A673 (cell line): Measurements from ENCODE around the gene SPDYA. TPM values are rescaled to one million over a fixed set of nuclear protein-coding genes. Genes with fewer than 3 reads are reported as not detected.
A peak's percentile ranks its signal among the peaks of the same experiment; 100 is the strongest.

ENCODE experiments used
- Bru-seq: library from RNA; stranded (reverse); fragments of 400-500 nt; gene quantifications from one replicate; lab custom pipeline; 2021; lab: Mats Ljungman, UMichigan
- BruChase-seq, 2 experiments: library from RNA; stranded (reverse); fragments of 400-500 nt; gene quantifications; one replicate each; lab custom pipeline; 2021; lab: Mats Ljungman, UMichigan
- BruUV-seq: library from RNA; stranded (reverse); fragments of 400-500 nt; replicated peaks from 2 replicates; lab custom pipeline; 2021; lab: Mats Ljungman, UMichigan
- CTCF ChIA-PET: fragments of 300-600 bp; sonication (Branson Sonifier 250); formaldehyde crosslinking; loops from one replicate; lab custom pipeline; 2022; ENCODE audit warnings: antibody characterized with exemption; lab: Charles Lee
- POLR2A ChIA-PET: fragments of 300-600 bp; sonication (Branson Sonifier 250); formaldehyde crosslinking; loops from one replicate; lab custom pipeline; 2022; ENCODE audit warnings: antibody characterized with exemption; ENCODE audit not compliant: low non-redundant PET; lab: Charles Lee
- DNase-seq: peaks from one replicate; pipeline ENCODE4 v3.0.0-alpha.2; 2015; ENCODE audit warnings: low spot score
- H3K27ac ChIP-seq: fragments of 200-600 bp; sonication (generic); 2 replicates; pipeline ENCODE4 v1.5.1; 2016; ENCODE audit warnings: mixed run types, low read depth, mild to moderate bottlenecking, mixed read lengths, antibody characterized with exemption, low read length; ENCODE audit not compliant: poor library complexity, severe bottlenecking
- H3K27me3 ChIP-seq: fragments of 200-600 bp; sonication (generic); replicated peaks from 2 replicates; pipeline ENCODE4 v1.6.1; 2017; ENCODE audit warnings: mixed run types, low read depth, mild to moderate bottlenecking, mixed read lengths, antibody characterized with exemption, low read length; ENCODE audit not compliant: insufficient read depth, poor library complexity
- H3K36me3 ChIP-seq: fragments of 200-600 bp; sonication (generic); 2 replicates; pipeline ENCODE4 v1.6.1; 2016; ENCODE audit warnings: mixed run types, mild to moderate bottlenecking, mixed read lengths, antibody characterized with exemption, low read length; ENCODE audit not compliant: insufficient read depth, poor library complexity, severe bottlenecking
- H3K4me1 ChIP-seq: fragments of 200-600 bp; sonication (generic); 2 replicates; pipeline ENCODE4 v1.6.1; 2017; ENCODE audit warnings: mixed run types, mild to moderate bottlenecking, mixed read lengths, antibody characterized with exemption, low read length; ENCODE audit not compliant: insufficient read depth, poor library complexity, severe bottlenecking
- H3K4me3 ChIP-seq: fragments of 200-600 bp; sonication (generic); 2 replicates; pipeline ENCODE4 v1.5.1; 2016; ENCODE audit warnings: low read depth, mixed run types, mild to moderate bottlenecking, mixed read lengths, low read length; ENCODE audit not compliant: poor library complexity, severe bottlenecking
- H3K9me3 ChIP-seq: fragments of 200-600 bp; sonication (generic); 2 replicates; pipeline ENCODE4 v1.6.1; 2016; ENCODE audit warnings: mixed run types, low read depth, mild to moderate bottlenecking, mixed read lengths, antibody characterized with exemption, low read length; ENCODE audit not compliant: poor library complexity, severe bottlenecking
- EZH2 ChIP-seq: fragments of 200-600 bp; sonication (generic); IDR thresholded peaks from 2 replicates; pipeline ENCODE4 v1.6.1; 2017; ENCODE audit warnings: borderline replicate concordance, low read depth, mild to moderate bottlenecking, mixed read lengths, antibody characterized with exemption, low read length; ENCODE audit not compliant: poor library complexity, severe bottlenecking
- intact Hi-C: fragments of 100-400 bp; cut with micrococcal nuclease; formaldehyde crosslinking; loops from one replicate; pipeline ENCODE4 v1.10.0; 2022; ENCODE audit not compliant: unreplicated experiment
- long read RNA-seq: library from polyadenylated mRNA; stranded (forward); transcript quantifications from one replicate; pipeline ENCODE4 v2.0.0, GENCODE V29; 2022
- total RNA-seq: library from RNA; stranded (reverse); gene quantifications from 2 replicates; pipeline ENCODE4 v1.2.3, GENCODE V29; 2021
- TF ChIP-seq, protein P1 (sequence below): fragments of 300-800, 200-600 bp; sonication (generic); conservative IDR thresholded peaks from 2 replicates; pipeline ENCODE4 v1.5.1; 2017; ENCODE audit warnings: low read depth, mild to moderate bottlenecking, antibody characterized with exemption, low read length, moderate library complexity, mixed read lengths

The SPDYA gene
- total RNA-seq (1.0 and 1.2 TPM in 2 replicates), Bru-seq, nascent RNA (percentile 34 among the genes with signal in this experiment), BruChase-seq, experiment 1, labeled RNA remaining after a 2-hour chase (percentile 35 among the genes with signal in this experiment), BruChase-seq, experiment 2, labeled RNA remaining after a 6-hour chase (percentile 43 among the genes with signal in this experiment)
- long read RNA-seq, result 0 reads

DNA sequence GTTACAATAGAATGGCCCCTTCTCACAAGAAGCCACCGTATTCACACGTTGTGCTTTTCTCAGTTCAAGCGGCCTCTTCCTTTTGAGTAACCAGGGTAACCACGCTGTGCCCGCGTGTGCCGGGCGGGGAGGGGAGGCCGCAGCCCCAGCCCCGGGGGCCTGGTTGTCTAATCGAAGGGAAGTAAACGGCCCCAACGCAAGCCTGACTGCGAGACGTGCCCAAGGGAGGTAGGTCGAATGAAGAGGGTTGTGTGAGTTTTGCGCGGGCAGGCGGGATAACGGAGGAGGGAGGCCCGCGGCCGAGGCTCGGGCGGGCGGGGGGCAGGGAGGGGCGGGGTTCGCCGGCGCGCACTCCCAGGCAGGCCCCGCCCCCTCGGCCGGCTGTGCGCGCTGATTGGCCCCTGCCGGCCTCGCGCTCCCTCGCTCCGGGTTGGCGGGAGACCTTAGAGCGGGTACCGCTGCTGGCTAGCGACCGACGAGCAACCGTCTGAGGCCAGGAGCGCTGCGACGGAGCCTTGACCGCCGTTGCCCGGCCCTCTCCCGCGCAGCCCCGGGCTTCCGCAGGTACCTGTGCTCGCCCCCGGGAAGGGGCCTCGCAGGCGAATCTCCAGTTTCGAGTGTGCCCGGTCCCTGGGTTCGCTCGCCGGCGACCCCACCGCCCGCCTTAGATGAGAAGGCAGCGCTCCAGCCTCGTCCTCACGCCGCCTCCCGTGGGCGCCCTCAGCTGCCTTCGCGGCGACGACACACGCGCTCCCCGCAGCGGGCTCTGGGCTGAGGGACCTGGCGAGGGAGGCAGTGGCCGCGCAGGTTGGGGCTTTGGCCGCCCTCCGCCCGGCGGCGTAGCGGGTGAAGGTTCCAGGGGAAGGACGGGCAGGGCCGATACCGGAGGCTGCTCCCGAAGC lies at the start of gene SPDYA:
SPDYA (plus strand) TSS at position 451 of the 902 bp plus-strand sequence. CDS start 5,181 bp downstream, outside the sequence.
- Histone ChIP-seq H3K9me3 (no peaks in the 10 kb centered on the region), H3K4me3 (peak within 1 kb of the TSS; percentile 53), H3K27ac (peak within 1 kb of the TSS; percentile 67), H3K27me3 (no peaks in the 10 kb centered on the region), H3K4me1 (peaks cover 8% of the 10 kb centered on the region), H3K36me3 (no peaks in the 10 kb centered on the region)
- TF ChIP-seq, protein P1, sequence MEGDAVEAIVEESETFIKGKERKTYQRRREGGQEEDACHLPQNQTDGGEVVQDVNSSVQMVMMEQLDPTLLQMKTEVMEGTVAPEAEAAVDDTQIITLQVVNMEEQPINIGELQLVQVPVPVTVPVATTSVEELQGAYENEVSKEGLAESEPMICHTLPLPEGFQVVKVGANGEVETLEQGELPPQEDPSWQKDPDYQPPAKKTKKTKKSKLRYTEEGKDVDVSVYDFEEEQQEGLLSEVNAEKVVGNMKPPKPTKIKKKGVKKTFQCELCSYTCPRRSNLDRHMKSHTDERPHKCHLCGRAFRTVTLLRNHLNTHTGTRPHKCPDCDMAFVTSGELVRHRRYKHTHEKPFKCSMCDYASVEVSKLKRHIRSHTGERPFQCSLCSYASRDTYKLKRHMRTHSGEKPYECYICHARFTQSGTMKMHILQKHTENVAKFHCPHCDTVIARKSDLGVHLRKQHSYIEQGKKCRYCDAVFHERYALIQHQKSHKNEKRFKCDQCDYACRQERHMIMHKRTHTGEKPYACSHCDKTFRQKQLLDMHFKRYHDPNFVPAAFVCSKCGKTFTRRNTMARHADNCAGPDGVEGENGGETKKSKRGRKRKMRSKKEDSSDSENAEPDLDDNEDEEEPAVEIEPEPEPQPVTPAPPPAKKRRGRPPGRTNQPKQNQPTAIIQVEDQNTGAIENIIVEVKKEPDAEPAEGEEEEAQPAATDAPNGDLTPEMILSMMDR, result no peak
- TF ChIP-seq EZH2, result no peak
- intact Hi-C loops, result no loop called here
- no TSS peak for BruUV-seq
- ChIA-PET CTCF (no interaction called here), POLR2A (no interaction called here)
- DNase-seq, result peak; percentile 83

DNA sequence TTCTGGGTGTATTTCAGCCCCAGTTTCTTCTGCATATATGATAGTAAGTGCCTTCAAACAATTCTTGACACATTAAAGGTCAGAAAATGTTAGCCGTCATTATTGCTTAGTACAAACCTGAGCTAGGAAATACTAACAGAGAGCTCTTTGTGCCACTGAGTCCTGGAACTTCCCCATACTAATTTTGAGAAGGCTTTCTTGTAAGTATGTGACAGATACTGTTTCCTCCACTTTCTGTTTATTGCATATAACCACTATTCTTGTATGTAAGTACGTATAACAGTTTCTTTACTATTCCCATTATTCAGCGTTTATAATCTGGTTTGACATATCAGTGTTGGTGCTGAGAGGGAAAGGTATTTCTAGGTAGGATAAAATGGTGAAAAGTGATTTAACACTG lies 49.2 kb upstream of the SPDYA start:
- POLR2A ChIA-PET, result interaction anchor here (0.6 kb wide), 1 partner anchor 9 kb away, joined by 4 read pairs; the partner anchor contains the start of gene PPP1CB
- H3K4me3 ChIP-seq, result no peak overlapping the region
- H3K36me3 ChIP-seq, result peaks cover 5% of the 10 kb centered on the region
- H3K4me1 ChIP-seq, result peaks cover 17% of the 10 kb centered on the region
- no peaks in the 10 kb centered on the region for H3K9me3 ChIP-seq
- no peaks in the 10 kb centered on the region for H3K27me3 ChIP-seq
- TF ChIP-seq EZH2, result no peak
- TF ChIP-seq, protein P1, result no peak
- CTCF ChIA-PET, result no interaction called here
- BruUV-seq, result no TSS peak
- intact Hi-C loops, result no loop called here
- DNase-seq, result no peak
- H3K27ac ChIP-seq, result no peak overlapping the region

DNA sequence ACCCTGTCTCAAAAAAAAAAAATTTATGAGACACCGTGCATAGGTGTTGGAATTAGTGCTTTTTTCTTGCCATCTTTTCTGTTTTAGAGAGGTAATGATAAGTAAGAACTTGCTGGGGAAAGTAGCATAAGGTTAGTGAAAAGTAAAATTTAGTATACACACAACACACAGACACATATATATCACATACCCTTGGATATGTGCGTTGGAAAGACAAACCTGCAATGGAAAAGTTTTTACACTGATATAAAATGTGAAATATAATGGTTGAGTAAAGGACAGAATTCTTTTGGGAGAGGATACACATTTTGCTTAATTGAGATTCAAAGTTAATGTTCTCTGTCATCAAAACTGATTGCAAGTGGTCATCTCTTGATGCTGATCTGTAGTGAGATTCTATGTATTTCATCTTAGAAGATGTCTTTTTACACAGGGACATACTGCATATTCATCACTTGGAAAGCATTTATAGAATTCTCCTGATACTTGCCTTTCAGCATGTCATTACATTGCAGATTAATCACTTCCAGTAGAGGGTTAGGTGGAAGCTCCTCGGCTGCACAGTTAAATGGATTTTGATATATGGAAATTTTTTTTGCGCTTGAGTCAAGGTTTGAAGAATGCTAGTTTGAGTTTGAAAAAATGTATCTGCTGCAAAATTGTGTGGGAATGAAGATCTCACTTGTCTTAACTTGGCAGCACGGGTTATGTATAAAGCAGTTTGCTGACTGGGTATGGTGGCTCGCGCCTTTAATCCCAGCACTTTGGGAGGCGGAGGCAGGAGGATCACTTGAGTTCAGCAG lies 45.5 kb upstream of the SPDYA start:
- POLR2A ChIA-PET, result no interaction called here
- TF ChIP-seq EZH2, result no peak
- TF ChIP-seq, protein P1, result no peak
- BruUV-seq, result no TSS peak

More for the DNA sequence above, 45.5 kb upstream of the SPDYA start:
- H3K4me1 ChIP-seq, result peaks cover 12% of the 10 kb centered on the region
- H3K4me3 ChIP-seq, result no peak overlapping the region
- CTCF ChIA-PET, result interaction anchor here (0.6 kb wide), 1 partner anchor 32 kb away, joined by 3 read pairs; no protein-coding TSS in a partner anchor
- H3K27ac ChIP-seq, result no peak overlapping the region
- peak; percentile 21 for DNase-seq
- peaks cover 9% of the 10 kb centered on the region for H3K9me3 ChIP-seq
- no peaks in the 10 kb centered on the region for H3K27me3 ChIP-seq
- H3K36me3 ChIP-seq, result peaks cover under 1% of the 10 kb centered on the region
- intact Hi-C loops, result no loop called here
